GM19023 (cell line): ENCODE results near the gene LY6G5B.

Experiments used
- ATAC-seq: cut with Tn5 transposase; IDR thresholded peaks from one replicate; pipeline ENCODE4 v1.9.1; 2021; ENCODE audit warnings: mild to moderate bottlenecking, moderate library complexity; ENCODE audit not compliant: unreplicated experiment

LY6G5B gene

GRCh38 chr6:31669676-31670075, at the start of gene LY6G5B:
TSS of gene LY6G5B (plus strand) at chr6:31669976. CDS start at chr6:31670951, 975 bp downstream.
- no peak for ATAC-seq

- ATAC-seq = peak; percentile 34
Measured at GRCh38 chr6:31620586-31621319, 49.0 kb upstream of the LY6G5B start, which contains the start of gene PRRC2A. TSS of gene PRRC2A (plus strand) at chr6:31620715. CDS start at chr6:31622790, 2,075 bp downstream.

- ATAC-seq = no peak
Measured at GRCh38 chr6:31621320-31621939, 48.3 kb upstream of the LY6G5B start.

DNA sequence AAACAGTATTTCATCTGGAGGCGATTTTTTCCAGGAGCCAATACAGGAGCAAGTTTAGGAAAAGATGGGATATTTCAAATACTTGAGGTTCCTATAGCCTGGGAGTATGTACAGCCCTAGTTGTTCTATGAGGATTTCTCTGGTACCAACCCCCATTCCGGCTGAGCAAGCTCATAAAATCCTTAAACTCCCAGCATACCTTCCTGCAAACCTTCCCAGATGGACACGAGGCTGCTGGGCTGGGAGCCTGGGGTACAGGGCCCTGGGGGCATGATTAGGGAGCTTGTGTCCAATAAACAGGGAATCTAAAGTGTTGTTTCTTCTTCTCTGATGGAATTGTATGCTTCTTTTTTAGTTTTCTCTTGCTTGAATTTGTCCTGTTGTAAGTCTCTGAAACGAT, 47.8 kb upstream of the LY6G5B start:
- ATAC-seq = no peak

DNA sequence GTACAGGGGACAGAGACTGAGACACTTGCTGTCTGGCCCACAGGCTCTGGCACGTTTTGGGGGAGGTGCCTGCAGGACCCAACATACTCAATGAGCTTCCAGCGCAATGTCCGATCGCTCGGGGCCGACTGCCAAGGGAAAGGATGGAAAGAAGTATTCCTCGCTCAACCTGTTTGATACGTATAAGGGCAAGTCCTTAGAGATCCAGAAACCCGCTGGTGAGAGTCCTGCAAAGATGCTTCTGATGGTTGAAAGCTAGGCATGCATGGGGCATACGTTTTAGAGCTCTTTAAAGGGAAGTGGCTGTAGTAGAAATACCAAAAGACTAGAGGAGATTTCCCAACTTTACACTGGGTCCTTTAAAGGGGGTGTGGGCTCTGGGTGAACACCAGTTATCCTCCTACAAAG, 47.1 kb upstream of the LY6G5B start:
- ATAC-seq = no peak

DNA sequence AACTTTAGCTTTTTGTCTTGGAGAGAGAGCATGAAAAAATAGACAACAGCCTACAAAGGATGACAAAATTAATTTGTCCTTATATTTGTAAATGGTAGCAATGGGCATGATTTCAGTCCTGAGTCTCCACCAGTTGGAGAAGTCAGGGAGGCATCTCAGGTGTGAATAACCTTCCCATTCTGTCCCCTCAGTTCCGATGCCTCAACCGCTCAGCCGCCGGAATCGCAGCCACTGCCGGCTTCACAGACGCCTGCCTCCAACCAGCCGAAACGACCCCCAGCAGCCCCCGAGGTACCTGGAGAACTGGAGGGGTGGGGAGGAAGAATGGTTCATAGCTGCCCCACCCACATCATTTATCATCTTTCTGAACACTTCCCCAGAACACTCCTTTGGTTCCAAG, 45.7 kb upstream of the LY6G5B start:
- no peak for ATAC-seq

DNA sequence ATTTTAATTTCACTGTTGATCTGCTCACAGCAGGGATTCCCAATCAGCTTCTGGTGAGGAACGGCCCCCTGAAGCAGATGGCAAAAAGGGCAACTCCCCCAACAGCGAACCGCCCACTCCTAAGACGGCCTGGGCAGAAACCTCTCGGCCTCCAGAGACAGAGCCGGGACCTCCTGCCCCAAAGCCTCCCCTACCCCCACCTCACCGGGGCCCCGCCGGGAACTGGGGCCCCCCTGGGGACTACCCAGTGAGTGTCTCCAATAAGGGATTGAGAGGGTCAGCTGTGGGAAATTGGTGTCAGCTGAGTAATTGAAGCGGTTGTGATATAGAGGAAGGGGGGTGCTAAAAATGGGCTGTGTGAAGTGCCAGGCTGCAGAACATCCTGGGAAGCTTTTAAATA, 42.8 kb upstream of the LY6G5B start:
- ATAC-seq = no peak

GRCh38 chr6:31627690-31628287, 42.0 kb upstream of the LY6G5B start:
- no peak for ATAC-seq

DNA sequence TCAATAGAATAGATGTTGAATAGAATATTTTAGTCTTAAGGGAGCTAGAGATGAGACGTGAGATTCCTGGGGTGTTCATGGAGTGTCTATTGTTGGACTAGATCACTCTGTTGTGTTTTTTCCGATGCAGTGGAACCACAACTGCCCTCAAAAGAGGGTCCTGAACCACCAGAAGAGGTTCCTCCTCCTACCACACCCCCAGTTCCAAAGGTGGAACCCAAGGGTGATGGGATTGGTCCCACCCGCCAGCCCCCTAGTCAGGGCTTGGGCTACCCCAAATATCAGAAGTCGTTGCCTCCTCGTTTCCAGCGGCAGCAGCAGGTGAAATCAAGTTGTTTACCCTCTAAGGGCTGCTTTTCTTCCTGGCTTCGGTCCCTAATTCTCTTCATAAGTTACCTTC, 40.8 kb upstream of the LY6G5B start:
- ATAC-seq = no peak

GRCh38 chr6:31630177-31630934, 39.4 kb upstream of the LY6G5B start:
- no peak for ATAC-seq

DNA sequence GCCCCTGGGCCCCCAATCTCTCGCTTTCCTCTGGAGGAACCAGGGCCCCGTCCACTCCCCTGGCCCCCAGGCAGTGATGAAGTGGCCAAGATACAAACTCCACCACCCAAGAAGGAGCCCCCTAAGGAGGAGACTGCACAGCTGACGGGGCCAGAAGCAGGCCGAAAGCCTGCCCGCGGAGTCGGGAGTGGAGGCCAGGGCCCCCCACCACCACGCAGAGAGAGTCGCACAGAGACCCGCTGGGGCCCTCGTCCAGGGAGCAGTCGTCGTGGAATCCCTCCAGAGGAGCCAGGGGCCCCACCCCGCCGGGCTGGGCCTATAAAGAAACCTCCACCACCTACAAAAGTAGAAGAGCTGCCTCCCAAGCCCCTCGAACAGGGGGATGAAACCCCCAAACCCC, 38.6 kb upstream of the LY6G5B start:
- ATAC-seq = no peak

DNA sequence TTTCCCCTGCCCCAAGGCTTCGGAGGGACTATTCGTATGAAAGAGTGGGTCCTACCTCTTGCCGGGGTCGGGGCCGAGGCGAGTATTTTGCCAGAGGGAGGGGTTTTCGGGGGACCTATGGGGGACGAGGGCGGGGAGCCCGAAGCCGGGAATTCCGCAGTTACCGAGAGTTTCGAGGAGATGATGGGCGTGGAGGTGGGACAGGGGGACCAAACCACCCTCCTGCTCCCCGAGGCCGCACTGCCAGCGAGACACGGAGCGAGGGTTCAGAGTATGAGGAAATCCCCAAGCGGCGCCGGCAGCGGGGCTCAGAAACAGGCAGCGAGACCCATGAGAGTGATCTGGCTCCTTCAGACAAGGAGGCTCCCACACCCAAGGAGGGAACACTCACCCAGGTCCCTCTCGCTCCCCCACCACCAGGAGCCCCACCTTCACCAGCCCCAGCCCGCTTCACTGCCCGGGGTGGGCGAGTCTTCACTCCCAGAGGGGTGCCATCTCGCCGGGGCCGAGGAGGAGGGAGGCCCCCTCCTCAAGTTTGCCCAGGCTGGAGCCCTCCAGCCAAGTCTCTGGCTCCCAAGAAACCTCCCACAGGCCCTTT, 38.0 kb upstream of the LY6G5B start:
- no peak for ATAC-seq

- ATAC-seq = no peak
Measured at GRCh38 chr6:31632279-31632946, 37.4 kb upstream of the LY6G5B start.

DNA sequence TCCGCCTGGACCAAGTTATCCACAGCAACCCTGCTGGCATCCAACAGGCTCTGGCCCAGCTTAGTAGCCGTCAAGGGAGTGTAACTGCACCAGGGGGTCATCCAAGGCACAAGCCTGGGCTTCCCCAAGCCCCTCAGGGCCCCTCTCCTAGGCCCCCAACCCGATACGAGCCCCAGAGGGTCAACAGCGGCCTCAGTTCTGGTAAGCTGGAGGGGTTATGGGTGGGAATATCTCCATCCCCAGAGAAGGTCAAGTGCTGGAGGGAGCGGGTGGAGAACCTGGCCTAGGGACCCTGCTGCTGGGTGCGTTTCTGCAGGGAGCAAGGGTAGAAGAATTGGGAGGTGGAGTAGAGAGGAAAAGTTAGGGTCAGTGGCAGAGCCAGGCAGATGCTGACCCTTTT, 36.3 kb upstream of the LY6G5B start:
- ATAC-seq = no peak

DNA sequence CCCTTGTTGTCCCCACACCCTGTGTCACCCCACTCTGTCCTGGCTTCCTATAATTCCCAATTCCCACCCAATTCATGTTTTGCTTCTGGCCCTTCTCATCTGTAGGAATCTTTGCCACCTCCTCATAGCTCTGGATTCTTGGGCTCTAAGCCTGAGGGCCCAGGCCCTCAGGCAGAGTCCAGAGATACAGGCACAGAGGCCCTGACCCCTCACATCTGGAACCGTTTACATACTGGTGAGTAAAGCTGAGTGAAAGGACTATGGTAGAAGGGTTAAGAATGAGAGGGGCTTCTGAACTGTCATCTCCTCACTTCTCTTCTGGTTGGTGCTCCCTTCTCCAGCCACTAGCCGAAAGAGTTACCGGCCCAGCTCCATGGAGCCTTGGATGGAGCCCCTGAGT, 35.6 kb upstream of the LY6G5B start:
- ATAC-seq = no peak

DNA sequence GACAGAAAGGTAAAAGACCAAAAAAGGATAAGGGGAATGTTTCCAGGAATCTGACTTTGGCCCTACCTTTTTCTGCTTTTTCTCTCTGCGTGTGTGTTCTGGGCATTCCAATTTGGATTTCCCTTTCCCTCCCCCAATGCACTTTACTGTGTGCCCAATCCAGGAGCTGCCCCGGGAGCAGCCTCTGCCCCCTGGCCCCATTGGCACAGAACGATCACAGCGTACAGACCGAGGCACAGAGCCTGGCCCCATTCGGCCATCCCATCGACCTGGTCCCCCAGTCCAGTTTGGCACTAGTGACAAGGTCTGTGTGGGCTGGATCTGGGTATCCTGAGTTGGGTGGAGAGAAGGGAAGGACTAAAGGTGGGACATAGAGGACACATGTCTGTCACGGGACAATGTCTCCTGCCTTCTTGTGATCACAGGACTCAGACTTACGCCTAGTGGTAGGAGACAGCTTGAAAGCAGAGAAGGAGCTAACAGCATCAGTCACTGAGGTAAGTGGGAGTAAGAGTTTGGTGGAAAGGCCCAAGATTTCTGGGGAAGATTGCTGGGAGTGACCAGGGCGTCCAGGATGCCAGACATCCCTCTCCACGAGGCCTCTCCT, 34.7 kb upstream of the LY6G5B start:
- ATAC-seq = no peak

DNA sequence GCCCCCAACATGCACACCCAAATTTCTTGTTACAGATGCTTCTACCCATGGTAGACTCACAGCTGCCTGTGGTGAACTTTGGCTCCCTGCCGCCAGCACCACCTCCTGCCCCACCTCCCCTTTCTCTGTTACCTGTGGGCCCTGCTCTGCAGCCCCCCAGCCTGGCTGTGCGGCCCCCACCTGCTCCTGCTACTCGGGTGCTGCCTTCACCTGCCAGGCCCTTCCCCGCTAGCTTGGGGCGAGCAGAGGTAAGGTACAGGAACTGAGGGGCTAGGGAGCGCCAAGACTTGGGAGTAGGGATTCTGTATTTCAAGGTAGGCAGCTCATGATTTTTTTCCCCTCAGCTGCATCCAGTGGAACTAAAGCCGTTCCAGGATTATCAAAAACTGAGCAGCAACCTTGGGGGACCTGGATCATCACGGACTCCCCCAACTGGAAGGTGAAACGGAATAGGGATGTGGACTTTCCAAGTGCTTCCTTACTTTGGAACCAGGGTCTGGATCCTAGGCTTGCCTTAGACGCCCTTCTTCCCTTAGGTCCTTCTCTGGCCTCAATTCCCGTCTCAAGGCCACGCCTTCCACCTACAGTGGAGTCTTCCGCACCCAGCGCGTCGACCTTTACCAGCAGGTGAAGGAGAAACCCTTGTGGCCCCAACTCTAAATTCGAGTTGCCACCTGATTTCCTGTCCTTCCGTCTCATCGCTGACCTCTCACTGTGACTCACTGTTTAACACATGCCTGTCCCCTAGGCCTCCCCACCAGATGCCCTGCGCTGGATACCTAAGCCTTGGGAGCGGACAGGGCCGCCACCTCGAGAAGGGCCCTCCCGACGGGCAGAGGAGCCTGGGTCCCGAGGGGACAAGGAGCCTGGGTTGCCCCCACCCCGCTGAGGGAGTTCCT, 32.8 kb upstream of the LY6G5B start:
- ATAC-seq = no peak

DNA sequence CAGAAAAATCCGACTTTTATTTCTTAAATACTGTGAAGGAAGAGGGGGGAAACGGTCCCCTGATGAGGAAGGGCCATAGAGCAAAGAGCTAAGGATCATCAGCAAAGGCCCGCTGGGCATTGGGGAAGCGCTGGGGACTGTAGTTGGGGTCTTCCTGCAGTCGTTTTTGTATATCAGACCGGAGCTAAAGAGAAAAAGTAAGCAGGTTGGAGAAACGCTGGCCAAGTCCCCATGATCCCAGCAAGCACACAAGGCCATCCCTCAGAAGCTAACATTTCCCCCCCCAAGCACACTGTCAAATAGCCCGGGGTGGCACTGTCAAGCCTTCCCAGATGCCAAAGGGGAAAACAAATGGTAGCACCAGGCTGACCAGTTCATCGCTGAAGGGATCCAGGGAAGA, 30.7 kb upstream of the LY6G5B start:
- no peak for ATAC-seq

DNA sequence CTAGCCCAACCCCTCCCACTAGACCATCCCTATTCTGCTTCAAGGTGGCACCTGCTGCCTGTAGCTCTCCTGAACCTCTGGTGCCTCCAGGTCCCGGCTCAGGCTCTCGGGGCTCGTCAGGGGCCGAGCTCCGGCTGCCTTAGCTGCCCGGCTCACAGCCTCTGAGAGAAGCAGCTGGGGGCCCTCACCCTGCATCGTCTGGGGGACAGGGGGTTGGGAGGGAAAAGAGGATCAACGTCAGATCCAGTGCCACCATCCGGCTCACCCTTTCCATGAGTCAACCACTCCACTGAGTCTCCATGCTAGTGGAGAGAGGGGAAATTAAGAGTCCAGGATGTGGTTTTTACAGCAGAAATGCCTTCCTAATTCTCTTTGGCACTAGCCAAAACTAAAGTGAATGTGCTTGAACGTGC, 30.3 kb upstream of the LY6G5B start:
- no peak for ATAC-seq
